HepG2 (cell line): ENCODE results near the gene PLXNB2. TPM values are rescaled to one million over a fixed set of nuclear protein-coding genes. Genes with fewer than 3 reads are reported as not detected.

Experiments used
- HNF4G ChIP-seq, 2 experiments: sonication (generic) in 1 of 2; formaldehyde crosslinking in 1 of 2; IDR thresholded peaks; 2 replicates each; pipeline versions ENCODE4 v1.4.0 to v1.6.1; 2011 to 2020; ENCODE audit warnings: borderline replicate concordance in 2 of 2, low read depth in 2 of 2, mild to moderate bottlenecking in 2 of 2, low read length in 1 of 2, missing genetic modification reagents in 1 of 2, moderate library complexity in 1 of 2
- MIER2 ChIP-seq: IDR thresholded peaks from 2 replicates; pipeline ENCODE4 v1.6.1; 2016; ENCODE audit warnings: missing biosample characterization, missing genetic modification reagents
- POLR2A ChIP-seq, 2 experiments: IDR thresholded peaks; 2 replicates each; pipeline ENCODE4 v1.6.1; 2011; ENCODE audit warnings: low read depth in 2 of 2, low read length in 2 of 2, mild to moderate bottlenecking in 1 of 2, moderate library complexity in 1 of 2; ENCODE audit not compliant: insufficient read depth in 1 of 2
- RELA ChIP-seq: sonication (generic); formaldehyde crosslinking; IDR thresholded peaks from 2 replicates; pipeline ENCODE4 v1.4.0; 2020; ENCODE audit warnings: missing genetic modification reagents
- SNAI1 ChIP-seq: sonication (generic); formaldehyde crosslinking; IDR thresholded peaks from 2 replicates; pipeline ENCODE4 v1.5.0; 2020; ENCODE audit warnings: mild to moderate bottlenecking, missing genetic modification reagents, borderline replicate concordance
- ZFP36L2 ChIP-seq: sonication (generic); formaldehyde crosslinking; IDR thresholded peaks from 2 replicates; pipeline ENCODE4 v1.4.0; 2020; ENCODE audit warnings: missing genetic modification reagents
- ZNF12 ChIP-seq: sonication (generic); formaldehyde crosslinking; IDR thresholded peaks from 2 replicates; pipeline ENCODE4 v1.5.0; 2020; ENCODE audit warnings: missing genetic modification reagents
- ZNF343 ChIP-seq: sonication (generic); formaldehyde crosslinking; IDR thresholded peaks from 2 replicates; pipeline ENCODE4 v1.4.0; 2020; ENCODE audit warnings: mild to moderate bottlenecking, missing genetic modification reagents
- polyA plus RNA-seq, 8 experiments: library from polyadenylated mRNA; depleted of rRNA in 3 of 8; stranded (reverse) in 7 of 8; unstranded in 1 of 8; fragments of >200 nt; fragmentation: Illumina TruSeq in 4 of 8; extraction: Trizol in 4 of 8; gene quantifications; 2 replicates each; pipeline versions ENCODE4 v1.2.1 to v1.2.3, GENCODE V29; 2011 to 2016; ENCODE audit warnings: low read depth in 4 of 8, missing spikeins in 1 of 8, mixed read lengths in 1 of 8; ENCODE audit not compliant: insufficient read depth in 1 of 8
- total RNA-seq, 5 experiments: library from RNA; depleted of rRNA; stranded (reverse); fragments of >200 nt; fragmentation: Illumina TruSeq; extraction: Trizol; gene quantifications; 2 replicates each; pipeline ENCODE4 v1.2.3, GENCODE V29; 2016; ENCODE audit warnings: low read depth in 1 of 5
- TF ChIP-seq, protein P1 (sequence below): IDR thresholded peaks from 2 replicates; pipeline ENCODE4 v1.6.1; 2012; ENCODE audit warnings: low read depth, low read length, improper control_type of control experiment
- TF ChIP-seq, protein P2 (sequence below): sonication (generic); formaldehyde crosslinking; IDR thresholded peaks from one replicate; pipeline ENCODE4 v1.5.1; 2020; ENCODE audit warnings: mild to moderate bottlenecking, missing genetic modification reagents; ENCODE audit errors: not compliant biosample characterization
- TF ChIP-seq, protein P3 (sequence below): sonication (generic); formaldehyde crosslinking; IDR thresholded peaks from 2 replicates; pipeline ENCODE4 v1.8.0; 2022; ENCODE audit warnings: missing genetic modification reagents, mild to moderate bottlenecking, inconsistent platforms, borderline replicate concordance
- TF ChIP-seq, protein P4 (sequence below): sonication (generic); formaldehyde crosslinking; conservative IDR thresholded peaks from 2 replicates; pipeline ENCODE4 v1.4.0; 2020; ENCODE audit warnings: missing genetic modification reagents
- TF ChIP-seq, protein P5 (sequence below): fragments of 450-650 bp; IDR thresholded peaks from 2 replicates; pipeline ENCODE4 v1.6.1; 2017

PLXNB2 gene
- total and polyA plus RNA-seq, 2 of the 13 experiments (the other 11 are each of a cell fraction or from before 2014, with no cell fraction given), result 32.6 to 68.9 TPM

DNA sequence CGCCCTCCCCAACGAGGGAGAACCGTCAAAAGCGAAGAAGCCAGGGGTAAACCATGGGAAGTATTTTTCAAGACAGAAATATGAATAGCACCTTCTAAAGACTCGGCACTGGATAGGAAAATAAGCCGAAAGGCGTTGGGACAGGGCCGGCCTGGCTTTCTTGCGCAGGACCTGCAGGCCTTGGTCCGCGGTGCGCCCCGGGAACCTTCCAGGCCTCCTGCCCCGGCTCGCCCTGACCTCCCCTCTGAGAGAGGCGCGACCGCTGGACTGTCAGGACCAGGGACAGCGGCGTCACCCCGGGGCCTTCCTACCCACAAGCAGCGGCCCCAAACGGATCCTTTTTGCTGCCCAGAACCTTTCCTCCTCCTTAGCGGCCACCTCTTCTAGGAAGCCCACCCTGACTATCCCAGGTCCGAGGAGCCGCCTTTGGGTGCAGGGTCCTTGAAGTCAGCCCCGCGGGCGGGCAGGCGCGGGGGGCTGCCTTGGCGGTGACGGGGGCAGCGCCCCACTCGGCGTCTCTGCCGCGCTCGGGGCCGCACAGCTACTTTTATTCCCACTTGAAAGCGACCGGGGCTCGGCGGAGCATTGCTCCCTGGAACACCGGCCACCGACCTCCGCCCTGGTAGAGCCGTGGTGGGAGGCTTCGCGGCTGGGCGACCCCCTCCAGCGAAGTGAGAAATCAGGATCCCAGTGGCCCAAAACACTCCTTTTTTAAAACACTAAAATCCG lies 36.6 kb downstream of the PLXNB2 start (continued):
- TF ChIP-seq, protein P1, sequence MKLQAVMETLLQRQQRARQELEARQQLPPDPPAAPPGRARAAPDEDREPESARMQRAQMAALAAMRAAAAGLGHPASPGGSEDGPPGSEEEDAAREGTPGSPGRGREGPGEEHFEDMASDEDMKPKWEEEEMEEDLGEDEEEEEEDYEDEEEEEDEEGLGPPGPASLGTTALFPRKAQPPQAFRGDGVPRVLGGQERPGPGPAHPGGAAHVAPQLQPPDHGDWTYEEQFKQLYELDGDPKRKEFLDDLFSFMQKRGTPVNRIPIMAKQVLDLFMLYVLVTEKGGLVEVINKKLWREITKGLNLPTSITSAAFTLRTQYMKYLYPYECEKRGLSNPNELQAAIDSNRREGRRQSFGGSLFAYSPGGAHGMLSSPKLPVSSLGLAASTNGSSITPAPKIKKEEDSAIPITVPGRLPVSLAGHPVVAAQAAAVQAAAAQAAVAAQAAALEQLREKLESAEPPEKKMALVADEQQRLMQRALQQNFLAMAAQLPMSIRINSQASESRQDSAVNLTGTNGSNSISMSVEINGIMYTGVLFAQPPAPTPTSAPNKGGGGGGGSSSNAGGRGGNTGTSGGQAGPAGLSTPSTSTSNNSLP, result no peak
- TF ChIP-seq ZNF12 (CRISPR knock-in tag) (peak; percentile 79), RELA (CRISPR knock-in tag) (0 out of 2 replicates have a peak, but pooled peaks have one; percentile 34), SNAI1 (CRISPR knock-in tag) (peak; percentile 83), ZFP36L2 (0 out of 2 replicates have a peak, but pooled peaks have one; percentile 77), HNF4G (IDR thresholded peaks at IDR 0.05; ENCODE audit: borderline replicate concordance, low read depth, low read length) (no peak), HNF4G (CRISPR knock-in tag; IDR thresholded peaks at IDR 0.05; ENCODE audit: borderline replicate concordance, low read depth) (no peak), ZNF343 (CRISPR knock-in tag) (no peak), MIER2 (CRISPR knock-in tag) (peak; percentile 98), POLR2A (IDR thresholded peaks at IDR 0.05; ENCODE audit: insufficient read depth in 1 of 2, low read depth in 2 of 2, low read length in 2 of 2) (no peak)
- TF ChIP-seq, protein P2, sequence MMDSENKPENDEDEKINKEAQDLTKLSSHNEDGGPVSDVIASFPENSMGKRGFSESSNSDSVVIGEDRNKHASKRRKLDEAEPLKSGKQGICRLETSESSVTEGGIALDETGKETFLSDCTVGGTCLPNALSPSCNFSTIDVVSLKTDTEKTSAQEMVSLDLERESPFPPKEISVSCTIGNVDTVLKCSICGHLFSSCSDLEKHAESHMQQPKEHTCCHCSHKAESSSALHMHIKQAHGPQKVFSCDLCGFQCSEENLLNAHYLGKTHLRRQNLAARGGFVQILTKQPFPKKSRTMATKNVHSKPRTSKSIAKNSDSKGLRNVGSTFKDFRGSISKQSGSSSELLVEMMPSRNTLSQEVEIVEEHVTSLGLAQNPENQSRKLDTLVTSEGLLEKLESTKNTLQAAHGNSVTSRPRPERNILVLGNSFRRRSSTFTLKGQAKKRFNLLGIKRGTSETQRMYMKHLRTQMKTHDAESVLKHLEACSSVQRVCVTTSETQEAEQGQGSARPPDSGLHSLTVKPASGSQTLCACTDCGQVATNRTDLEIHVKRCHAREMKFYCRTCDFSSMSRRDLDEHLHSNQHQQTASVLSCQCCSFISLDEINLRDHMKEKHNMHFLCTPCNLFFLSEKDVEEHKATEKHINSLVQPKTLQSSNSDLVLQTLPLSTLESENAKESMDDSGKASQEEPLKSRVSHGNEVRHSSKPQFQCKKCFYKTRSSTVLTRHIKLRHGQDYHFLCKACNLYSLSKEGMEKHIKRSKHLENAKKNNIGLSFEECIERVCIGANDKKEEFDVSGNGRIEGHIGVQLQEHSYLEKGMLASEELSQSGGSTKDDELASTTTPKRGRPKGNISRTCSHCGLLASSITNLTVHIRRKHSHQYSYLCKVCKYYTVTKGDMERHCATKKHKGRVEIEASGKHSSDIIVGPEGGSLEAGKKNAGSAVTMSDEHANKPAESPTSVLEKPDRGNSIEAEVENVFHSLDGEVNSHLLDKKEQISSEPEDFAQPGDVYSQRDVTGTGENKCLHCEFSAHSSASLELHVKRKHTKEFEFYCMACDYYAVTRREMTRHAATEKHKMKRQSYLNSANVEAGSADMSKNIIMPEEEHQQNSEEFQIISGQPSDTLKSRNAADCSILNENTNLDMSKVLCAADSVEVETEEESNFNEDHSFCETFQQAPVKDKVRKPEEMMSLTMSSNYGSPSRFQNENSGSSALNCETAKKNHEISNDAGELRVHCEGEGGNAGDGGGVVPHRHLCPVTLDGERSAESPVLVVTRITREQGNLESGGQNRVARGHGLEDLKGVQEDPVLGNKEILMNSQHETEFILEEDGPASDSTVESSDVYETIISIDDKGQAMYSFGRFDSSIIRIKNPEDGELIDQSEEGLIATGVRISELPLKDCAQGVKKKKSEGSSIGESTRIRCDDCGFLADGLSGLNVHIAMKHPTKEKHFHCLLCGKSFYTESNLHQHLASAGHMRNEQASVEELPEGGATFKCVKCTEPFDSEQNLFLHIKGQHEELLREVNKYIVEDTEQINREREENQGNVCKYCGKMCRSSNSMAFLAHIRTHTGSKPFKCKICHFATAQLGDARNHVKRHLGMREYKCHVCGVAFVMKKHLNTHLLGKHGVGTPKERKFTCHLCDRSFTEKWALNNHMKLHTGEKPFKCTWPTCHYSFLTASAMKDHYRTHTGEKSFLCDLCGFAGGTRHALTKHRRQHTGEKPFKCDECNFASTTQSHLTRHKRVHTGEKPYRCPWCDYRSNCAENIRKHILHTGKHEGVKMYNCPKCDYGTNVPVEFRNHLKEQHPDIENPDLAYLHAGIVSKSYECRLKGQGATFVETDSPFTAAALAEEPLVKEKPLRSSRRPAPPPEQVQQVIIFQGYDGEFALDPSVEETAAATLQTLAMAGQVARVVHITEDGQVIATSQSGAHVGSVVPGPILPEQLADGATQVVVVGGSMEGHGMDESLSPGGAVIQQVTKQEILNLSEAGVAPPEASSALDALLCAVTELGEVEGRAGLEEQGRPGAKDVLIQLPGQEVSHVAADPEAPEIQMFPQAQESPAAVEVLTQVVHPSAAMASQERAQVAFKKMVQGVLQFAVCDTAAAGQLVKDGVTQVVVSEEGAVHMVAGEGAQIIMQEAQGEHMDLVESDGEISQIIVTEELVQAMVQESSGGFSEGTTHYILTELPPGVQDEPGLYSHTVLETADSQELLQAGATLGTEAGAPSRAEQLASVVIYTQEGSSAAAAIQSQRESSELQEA, result no peak
- TF ChIP-seq, protein P3, sequence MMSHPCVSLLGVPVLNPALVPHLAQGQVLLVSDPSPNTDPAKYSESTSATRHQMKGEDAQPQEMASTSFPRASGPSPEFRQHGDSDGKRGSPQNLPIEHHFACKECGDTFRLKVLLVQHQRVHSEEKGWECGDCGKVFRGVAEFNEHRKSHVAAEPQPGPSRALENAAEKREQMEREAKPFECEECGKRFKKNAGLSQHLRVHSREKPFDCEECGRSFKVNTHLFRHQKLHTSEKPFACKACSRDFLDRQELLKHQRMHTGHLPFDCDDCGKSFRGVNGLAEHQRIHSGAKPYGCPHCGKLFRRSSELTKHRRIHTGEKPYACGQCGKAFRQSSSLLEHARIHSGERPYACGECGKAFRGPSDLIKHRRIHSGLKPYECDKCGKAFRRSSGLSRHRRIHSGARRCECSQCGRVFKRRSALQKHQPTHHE (CRISPR knock-in tag), result peak; percentile 35; the same call in 1 of the 2 replicates
- TF ChIP-seq, protein P4, sequence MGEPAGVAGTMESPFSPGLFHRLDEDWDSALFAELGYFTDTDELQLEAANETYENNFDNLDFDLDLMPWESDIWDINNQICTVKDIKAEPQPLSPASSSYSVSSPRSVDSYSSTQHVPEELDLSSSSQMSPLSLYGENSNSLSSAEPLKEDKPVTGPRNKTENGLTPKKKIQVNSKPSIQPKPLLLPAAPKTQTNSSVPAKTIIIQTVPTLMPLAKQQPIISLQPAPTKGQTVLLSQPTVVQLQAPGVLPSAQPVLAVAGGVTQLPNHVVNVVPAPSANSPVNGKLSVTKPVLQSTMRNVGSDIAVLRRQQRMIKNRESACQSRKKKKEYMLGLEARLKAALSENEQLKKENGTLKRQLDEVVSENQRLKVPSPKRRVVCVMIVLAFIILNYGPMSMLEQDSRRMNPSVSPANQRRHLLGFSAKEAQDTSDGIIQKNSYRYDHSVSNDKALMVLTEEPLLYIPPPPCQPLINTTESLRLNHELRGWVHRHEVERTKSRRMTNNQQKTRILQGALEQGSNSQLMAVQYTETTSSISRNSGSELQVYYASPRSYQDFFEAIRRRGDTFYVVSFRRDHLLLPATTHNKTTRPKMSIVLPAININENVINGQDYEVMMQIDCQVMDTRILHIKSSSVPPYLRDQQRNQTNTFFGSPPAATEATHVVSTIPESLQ (CRISPR knock-in tag), result no peak
- TF ChIP-seq, protein P5, sequence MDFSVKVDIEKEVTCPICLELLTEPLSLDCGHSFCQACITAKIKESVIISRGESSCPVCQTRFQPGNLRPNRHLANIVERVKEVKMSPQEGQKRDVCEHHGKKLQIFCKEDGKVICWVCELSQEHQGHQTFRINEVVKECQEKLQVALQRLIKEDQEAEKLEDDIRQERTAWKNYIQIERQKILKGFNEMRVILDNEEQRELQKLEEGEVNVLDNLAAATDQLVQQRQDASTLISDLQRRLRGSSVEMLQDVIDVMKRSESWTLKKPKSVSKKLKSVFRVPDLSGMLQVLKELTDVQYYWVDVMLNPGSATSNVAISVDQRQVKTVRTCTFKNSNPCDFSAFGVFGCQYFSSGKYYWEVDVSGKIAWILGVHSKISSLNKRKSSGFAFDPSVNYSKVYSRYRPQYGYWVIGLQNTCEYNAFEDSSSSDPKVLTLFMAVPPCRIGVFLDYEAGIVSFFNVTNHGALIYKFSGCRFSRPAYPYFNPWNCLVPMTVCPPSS, result no peak
